ENCODE measurements around the gene SCUBE2. TPM values are rescaled to one million over a fixed set of nuclear protein-coding genes. Genes with fewer than 3 reads are reported as not detected.

SCUBE2 gene
- total and polyA plus RNA-seq, 5 donors = 0.18 to 3.6 (median 1.6) TPM

- DNase-seq (no peak), ATAC-seq (no peak)
- H3K9me3 ChIP-seq (ENCODE audit: control insufficient read depth, low read length) = no peaks in the 10 kb centered on the region
- intact Hi-C loops (cut with DNase I) = no loop called here
- whole genome bisulfite sequencing = 83% methylated on average over 3 of the region's 3 CpGs
- no peak overlapping the region for H3K27ac ChIP-seq (ENCODE audit: low read length)
- H3K4me3 ChIP-seq (ENCODE audit: low read length) = no peak overlapping the region
- no peaks in the 10 kb centered on the region for H3K4me1 ChIP-seq (ENCODE audit: control insufficient read depth, insufficient read depth, low read length)
- H3K27me3 ChIP-seq (ENCODE audit: control insufficient read depth, insufficient read depth) = no peaks in the 10 kb centered on the region
These were observed 32.0 kb downstream of the SCUBE2 start for GRCh38 chr11:9059406-9059805.

GRCh38 chr11:9057888-9058287, 33.5 kb downstream of the SCUBE2 start:
- ATAC-seq = no peak
- 94% methylated on average over 4 of the region's 4 CpGs for WGBS
- intact Hi-C loops (cut with DNase I) = no loop called here
- H3K4me3 ChIP-seq (ENCODE audit: low read length) = no peak overlapping the region
- no peaks in the 10 kb centered on the region for H3K9me3 ChIP-seq (ENCODE audit: control insufficient read depth, low read length)
- H3K4me1 ChIP-seq (ENCODE audit: control insufficient read depth, insufficient read depth, low read length) = no peaks in the 10 kb centered on the region
- no peak overlapping the region for H3K27ac ChIP-seq (ENCODE audit: low read length)
- no peaks in the 10 kb centered on the region for H3K27me3 ChIP-seq (ENCODE audit: control insufficient read depth, insufficient read depth)
- no peak for DNase-seq

DNA sequence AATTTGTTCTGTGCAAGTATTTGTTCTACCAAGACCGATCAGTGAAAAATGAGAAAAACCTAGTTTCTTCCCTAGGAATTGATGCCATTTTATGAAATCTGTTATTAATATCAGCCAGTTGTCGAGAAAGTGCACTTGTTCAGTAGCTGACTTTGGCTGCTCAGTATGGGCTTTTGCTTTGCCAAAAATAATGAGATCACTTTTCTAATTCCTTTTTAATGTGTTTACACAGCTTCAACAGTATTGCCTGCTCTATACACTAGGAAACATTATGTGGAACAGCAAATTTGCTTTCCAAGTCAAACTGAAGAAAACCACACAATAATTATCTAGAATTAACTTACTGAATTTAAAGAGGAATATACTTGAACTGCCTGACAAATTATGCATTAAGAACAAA, 34.4 kb downstream of the SCUBE2 start:
- WGBS = 52% methylated on average over 2 of the region's 2 CpGs
- peak in 1 of 2 donors; percentile 72 for ATAC-seq
- no peaks in the 10 kb centered on the region for H3K9me3 ChIP-seq (ENCODE audit: control insufficient read depth, low read length)
- intact Hi-C loops (cut with DNase I) = no loop called here
- H3K4me1 ChIP-seq (ENCODE audit: control insufficient read depth, insufficient read depth, low read length) = no peaks in the 10 kb centered on the region
- H3K27me3 ChIP-seq (ENCODE audit: control insufficient read depth, insufficient read depth) = no peaks in the 10 kb centered on the region
- H3K4me3 ChIP-seq (ENCODE audit: low read length) = no peak overlapping the region
- no peak for DNase-seq
- no peak overlapping the region for H3K27ac ChIP-seq (ENCODE audit: low read length)

DNA sequence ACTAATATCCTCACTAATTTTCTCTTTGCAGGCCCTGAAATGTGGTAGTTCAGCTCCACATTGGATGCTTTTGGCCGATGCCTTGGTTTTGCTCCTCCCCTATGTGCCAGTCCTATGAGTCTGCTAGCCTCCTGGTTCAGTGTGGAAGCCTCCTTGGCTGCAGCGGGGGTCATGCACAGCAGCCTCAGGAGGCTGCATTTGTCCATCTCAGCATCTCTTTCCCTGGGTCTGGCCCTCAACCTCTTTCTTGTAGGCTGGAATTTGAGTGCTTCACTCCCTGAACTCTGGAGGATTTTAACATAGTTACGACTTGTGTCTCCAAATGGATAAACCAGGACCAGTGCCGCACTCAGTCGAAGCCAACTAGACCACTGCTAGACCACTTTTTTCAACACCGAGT, 34.9 kb downstream of the SCUBE2 start:
- no peak for ATAC-seq
- H3K9me3 ChIP-seq (ENCODE audit: control insufficient read depth, low read length) = no peaks in the 10 kb centered on the region
- DNase-seq = no peak
- H3K27me3 ChIP-seq (ENCODE audit: control insufficient read depth, insufficient read depth) = no peaks in the 10 kb centered on the region
- no peak overlapping the region for H3K4me3 ChIP-seq (ENCODE audit: low read length)
- 78% methylated on average over 6 of the region's 6 CpGs for WGBS
- H3K4me1 ChIP-seq (ENCODE audit: control insufficient read depth, insufficient read depth, low read length) = no peaks in the 10 kb centered on the region
- intact Hi-C loops (cut with DNase I) = no loop called here
- H3K27ac ChIP-seq (ENCODE audit: low read length) = no peak overlapping the region

GRCh38 chr11:9053316-9054035, 37.9 kb downstream of the SCUBE2 start:
- Histone ChIP-seq H3K27ac (ENCODE audit: low read length) (no peak overlapping the region), H3K4me1 (ENCODE audit: control insufficient read depth, insufficient read depth, low read length) (no peaks in the 10 kb centered on the region), H3K9me3 (ENCODE audit: control insufficient read depth, low read length) (no peaks in the 10 kb centered on the region), H3K27me3 (ENCODE audit: control insufficient read depth, insufficient read depth) (no peaks in the 10 kb centered on the region), H3K4me3 (ENCODE audit: low read length) (no peak overlapping the region)
- intact Hi-C loops (cut with DNase I) = no loop called here
- 65% methylated on average over 7 of the region's 7 CpGs for WGBS
- DNase-seq = no peak
- no peak for ATAC-seq

- intact Hi-C loops (cut with DNase I) = no loop called here
- DNase-seq (no peak), ATAC-seq (no peak)
- H3K27ac ChIP-seq (ENCODE audit: low read length) = no peak overlapping the region
- no peak overlapping the region for H3K4me3 ChIP-seq (ENCODE audit: low read length)
- 93% methylated on average over 3 of the region's 3 CpGs for whole genome bisulfite sequencing
- H3K9me3 ChIP-seq (ENCODE audit: control insufficient read depth, low read length) = no peaks in the 10 kb centered on the region
- no peaks in the 10 kb centered on the region for H3K27me3 ChIP-seq (ENCODE audit: control insufficient read depth, insufficient read depth)
- no peaks in the 10 kb centered on the region for H3K4me1 ChIP-seq (ENCODE audit: control insufficient read depth, insufficient read depth, low read length)
These were observed 39.1 kb downstream of the SCUBE2 start for GRCh38 chr11:9052316-9052715.

DNA sequence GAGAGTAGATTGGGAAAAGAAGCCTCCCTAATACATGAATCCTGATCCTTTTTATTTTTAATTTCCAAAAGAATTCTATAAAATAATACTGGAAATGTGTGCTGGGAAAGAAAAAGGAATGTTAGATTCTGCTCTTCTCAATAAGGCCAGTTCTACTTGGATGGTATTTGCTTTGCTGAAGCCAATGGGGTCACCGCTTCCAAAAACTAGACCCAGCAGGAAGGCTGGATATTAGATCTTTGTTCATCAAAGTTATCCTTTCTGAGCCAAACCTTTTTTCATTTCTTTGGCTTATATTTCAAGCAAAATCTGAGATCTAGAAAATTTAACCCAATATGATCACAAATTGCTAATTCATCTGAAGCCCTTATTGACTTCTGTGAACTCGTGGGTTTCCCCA, 41.4 kb downstream of the SCUBE2 start:
- H3K27ac ChIP-seq (ENCODE audit: low read length) = no peak overlapping the region
- no peaks in the 10 kb centered on the region for H3K27me3 ChIP-seq (ENCODE audit: control insufficient read depth, insufficient read depth)
- intact Hi-C loops (cut with DNase I) = no loop called here
- H3K4me1 ChIP-seq (ENCODE audit: control insufficient read depth, insufficient read depth, low read length) = peaks cover 2% of the 10 kb centered on the region
- DNase-seq (no peak), ATAC-seq (no peak)
- no peaks in the 10 kb centered on the region for H3K9me3 ChIP-seq (ENCODE audit: control insufficient read depth, low read length)
- 89% methylated on average over 2 of the region's 2 CpGs for WGBS
- H3K4me3 ChIP-seq (ENCODE audit: low read length) = no peak overlapping the region

DNA sequence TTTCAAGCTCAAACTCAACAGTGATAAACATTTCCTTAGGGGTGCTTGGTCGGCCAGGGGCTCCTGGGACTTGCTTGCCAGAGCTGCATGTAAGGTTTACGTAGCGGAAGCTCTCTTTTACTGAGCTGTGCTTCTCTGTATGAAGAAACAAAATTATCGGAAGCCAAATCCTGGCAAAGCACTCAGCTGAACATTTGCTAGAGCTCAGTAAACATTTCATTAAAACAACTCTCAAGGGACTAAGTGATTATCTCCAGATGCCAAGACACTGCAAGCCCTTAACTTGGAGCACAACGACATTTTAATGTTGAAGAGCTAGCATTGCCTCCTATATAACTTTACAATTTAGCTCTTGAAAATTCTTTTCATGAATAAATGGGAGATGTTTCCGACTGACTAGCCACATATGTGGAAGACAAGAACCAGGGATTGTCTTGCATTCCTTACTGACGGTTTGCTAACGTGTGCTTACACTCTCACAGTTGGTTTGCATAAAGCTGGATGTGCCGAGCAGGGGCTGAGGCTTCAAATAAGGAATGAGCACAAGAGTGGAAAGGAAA, 43.4 kb downstream of the SCUBE2 start:
- H3K27ac ChIP-seq (ENCODE audit: low read length) = no peak overlapping the region
- H3K4me1 ChIP-seq (ENCODE audit: control insufficient read depth, insufficient read depth, low read length) = peaks cover 2% of the 10 kb centered on the region
- H3K27me3 ChIP-seq (ENCODE audit: control insufficient read depth, insufficient read depth) = no peaks in the 10 kb centered on the region
- WGBS = 39% methylated on average over 9 of the region's 9 CpGs
- intact Hi-C loops (cut with DNase I) = no loop called here
- peak; percentile 54 to 63 for ATAC-seq
- no peaks in the 10 kb centered on the region for H3K9me3 ChIP-seq (ENCODE audit: control insufficient read depth, low read length)
- peak in 1 of 3 donors; percentile 62 for DNase-seq
- H3K4me3 ChIP-seq (ENCODE audit: low read length) = no peak overlapping the region

DNA sequence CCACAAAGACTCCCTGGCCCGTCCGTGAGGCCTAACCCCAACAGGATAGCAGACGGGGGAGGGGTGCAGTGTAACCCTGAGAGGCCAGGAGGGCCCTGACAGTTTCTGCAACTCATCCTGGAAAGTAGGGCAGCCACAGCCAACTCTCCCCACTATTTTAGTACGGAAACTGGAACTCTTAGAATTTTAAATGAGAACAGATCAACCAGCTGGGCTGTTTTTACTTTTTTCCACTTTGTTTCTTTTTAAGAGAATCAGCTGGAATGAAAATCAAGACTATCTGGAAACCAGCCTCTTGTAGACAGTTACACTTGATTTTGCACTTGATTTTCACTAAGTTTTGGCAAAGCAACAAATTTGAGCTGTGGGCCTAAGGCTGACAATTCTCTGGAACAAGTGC, 44.9 kb downstream of the SCUBE2 start:
- H3K4me1 ChIP-seq (ENCODE audit: control insufficient read depth, insufficient read depth, low read length) = peaks cover 2% of the 10 kb centered on the region
- no peaks in the 10 kb centered on the region for H3K27me3 ChIP-seq (ENCODE audit: control insufficient read depth, insufficient read depth)
- ATAC-seq (no peak), DNase-seq (no peak)
- intact Hi-C loops (cut with DNase I) = no loop called here
- H3K27ac ChIP-seq (ENCODE audit: low read length) = no peak overlapping the region
- H3K9me3 ChIP-seq (ENCODE audit: control insufficient read depth, low read length) = no peaks in the 10 kb centered on the region
- 74% methylated on average over 4 of the region's 4 CpGs for WGBS
- no peak overlapping the region for H3K4me3 ChIP-seq (ENCODE audit: low read length)

GRCh38 chr11:9042488-9042887, 48.9 kb downstream of the SCUBE2 start:
- no peak overlapping the region for H3K27ac ChIP-seq (ENCODE audit: low read length)
- WGBS = 67% methylated on average over 1 of the region's 1 CpG
- DNase-seq (no peak), ATAC-seq (no peak)
- H3K4me3 ChIP-seq (ENCODE audit: low read length) = no peak overlapping the region
- no peaks in the 10 kb centered on the region for H3K9me3 ChIP-seq (ENCODE audit: control insufficient read depth, low read length)
- H3K4me1 ChIP-seq (ENCODE audit: control insufficient read depth, insufficient read depth, low read length) = peaks cover 2% of the 10 kb centered on the region
- no peaks in the 10 kb centered on the region for H3K27me3 ChIP-seq (ENCODE audit: control insufficient read depth, insufficient read depth)
- intact Hi-C loops (cut with DNase I) = no loop called here

DNA sequence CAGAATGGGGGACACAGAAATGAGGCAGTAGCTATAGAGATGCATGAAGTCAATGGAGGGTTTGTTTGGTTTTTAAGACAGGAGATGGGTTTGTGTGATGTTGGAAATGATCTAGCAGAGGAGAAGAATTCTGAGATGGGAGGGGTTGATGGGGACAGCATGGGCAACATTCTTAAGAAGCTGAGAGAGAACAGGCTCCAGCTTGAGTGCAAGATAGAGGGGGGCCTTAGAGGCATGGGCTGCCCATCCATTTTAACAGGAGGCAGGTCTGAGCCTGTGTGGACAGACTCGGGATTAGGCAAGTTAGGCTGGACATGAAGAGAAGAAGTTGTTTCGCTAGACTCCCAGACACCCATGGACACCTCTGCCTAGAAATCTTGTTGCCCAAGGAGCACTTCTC, 49.7 kb downstream of the SCUBE2 start:
- Histone ChIP-seq H3K4me3 (ENCODE audit: low read length) (no peak overlapping the region), H3K27ac (ENCODE audit: low read length) (no peak overlapping the region), H3K27me3 (ENCODE audit: control insufficient read depth, insufficient read depth) (no peaks in the 10 kb centered on the region), H3K9me3 (ENCODE audit: control insufficient read depth, low read length) (no peaks in the 10 kb centered on the region), H3K4me1 (ENCODE audit: control insufficient read depth, insufficient read depth, low read length) (no peaks in the 10 kb centered on the region)
- no peak for ATAC-seq
- intact Hi-C loops (cut with DNase I) = no loop called here
- DNase-seq = no peak
- 92% methylated on average over 2 of the region's 2 CpGs for WGBS

DNA sequence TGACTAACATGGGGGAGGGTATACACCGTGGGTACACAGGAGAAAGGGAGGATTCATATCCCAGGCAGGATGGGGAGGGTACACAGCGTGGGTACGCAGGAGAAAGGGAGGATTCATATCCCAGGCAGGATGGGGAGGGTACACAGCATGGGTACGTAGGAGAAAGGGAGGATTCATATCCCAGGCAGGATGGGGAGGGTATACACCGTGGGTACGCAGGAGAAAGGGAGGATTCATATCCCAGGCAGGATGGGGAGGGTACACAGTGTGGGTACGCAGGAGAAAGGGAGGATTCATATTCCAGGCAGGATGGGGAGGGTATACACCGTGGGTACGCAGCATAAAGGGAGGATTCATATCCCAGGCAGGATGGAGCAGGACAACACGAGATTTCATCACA, 51.0 kb downstream of the SCUBE2 start:
- ATAC-seq (no peak), DNase-seq (no peak)
- H3K27ac ChIP-seq (ENCODE audit: low read length) = no peak overlapping the region
- 91% methylated on average over 10 of the region's 10 CpGs for WGBS
- no peaks in the 10 kb centered on the region for H3K9me3 ChIP-seq (ENCODE audit: control insufficient read depth, low read length)
- intact Hi-C loops (cut with DNase I) = no loop called here
- H3K4me1 ChIP-seq (ENCODE audit: control insufficient read depth, insufficient read depth, low read length) = no peaks in the 10 kb centered on the region
- no peaks in the 10 kb centered on the region for H3K27me3 ChIP-seq (ENCODE audit: control insufficient read depth, insufficient read depth)
- no peak overlapping the region for H3K4me3 ChIP-seq (ENCODE audit: low read length)

All from right cardiac atrium (tissue), 5 donors.